ENCODE results near the gene ELOVL6. TPM values are rescaled to one million over a fixed set of nuclear protein-coding genes. Genes with fewer than 3 reads are reported as not detected.
A peak's percentile ranks its signal among the peaks of the same experiment; 100 is the strongest.

The ELOVL6 gene
- total and polyA plus RNA-seq, 2 experiments from 2014 or later, result 12.8 to 18.1 TPM

DNA sequence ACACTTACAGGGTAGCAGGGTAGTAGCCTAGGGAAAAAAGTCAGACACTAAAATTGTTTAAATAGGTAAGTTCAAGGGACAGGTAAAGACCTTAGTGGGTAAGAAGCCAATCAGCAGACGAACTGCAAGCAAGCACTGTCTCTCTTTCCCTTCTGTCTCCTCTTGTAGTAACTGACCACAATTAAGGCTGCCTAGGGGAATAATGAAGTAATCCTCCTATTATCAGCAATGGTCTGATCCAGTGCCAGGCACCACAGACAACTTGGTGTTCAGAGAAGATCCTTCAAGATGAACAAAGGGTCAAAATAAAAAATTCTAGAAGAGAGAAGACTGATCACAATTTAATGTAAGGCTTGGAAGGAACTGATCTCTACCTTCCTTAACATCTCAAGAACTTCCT lies 62.9 kb downstream of the ELOVL6 start:
- TF ChIP-seq EZH2phosphoT487 (IDR thresholded peaks at IDR 0.05; ENCODE audit: low read depth, severe bottlenecking, unreplicated experiment), result no peak
- TF ChIP-seq, protein P1, sequence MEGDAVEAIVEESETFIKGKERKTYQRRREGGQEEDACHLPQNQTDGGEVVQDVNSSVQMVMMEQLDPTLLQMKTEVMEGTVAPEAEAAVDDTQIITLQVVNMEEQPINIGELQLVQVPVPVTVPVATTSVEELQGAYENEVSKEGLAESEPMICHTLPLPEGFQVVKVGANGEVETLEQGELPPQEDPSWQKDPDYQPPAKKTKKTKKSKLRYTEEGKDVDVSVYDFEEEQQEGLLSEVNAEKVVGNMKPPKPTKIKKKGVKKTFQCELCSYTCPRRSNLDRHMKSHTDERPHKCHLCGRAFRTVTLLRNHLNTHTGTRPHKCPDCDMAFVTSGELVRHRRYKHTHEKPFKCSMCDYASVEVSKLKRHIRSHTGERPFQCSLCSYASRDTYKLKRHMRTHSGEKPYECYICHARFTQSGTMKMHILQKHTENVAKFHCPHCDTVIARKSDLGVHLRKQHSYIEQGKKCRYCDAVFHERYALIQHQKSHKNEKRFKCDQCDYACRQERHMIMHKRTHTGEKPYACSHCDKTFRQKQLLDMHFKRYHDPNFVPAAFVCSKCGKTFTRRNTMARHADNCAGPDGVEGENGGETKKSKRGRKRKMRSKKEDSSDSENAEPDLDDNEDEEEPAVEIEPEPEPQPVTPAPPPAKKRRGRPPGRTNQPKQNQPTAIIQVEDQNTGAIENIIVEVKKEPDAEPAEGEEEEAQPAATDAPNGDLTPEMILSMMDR (IDR thresholded peaks at IDR 0.05; ENCODE audit: poor library complexity), result no peak
- no peak for DNase-seq (ENCODE audit: low spot score)
- Histone ChIP-seq H3K36me3 (replicated peaks; ENCODE audit: insufficient read depth, low read depth) (no peaks in the 10 kb centered on the region), H3K9me2 (replicated peaks; ENCODE audit: insufficient read depth) (no peaks in the 10 kb centered on the region), H4K20me1 (ENCODE audit: insufficient read depth, poor library complexity, severe bottlenecking) (no peaks in the 10 kb centered on the region), H3K9me3 (ENCODE audit: low read depth) (no peaks in the 10 kb centered on the region), H3K4me2 (no peak overlapping the region), H3K27ac (peak overlapping the region; percentile 3), H3K4me1 (ENCODE audit: insufficient read depth) (peaks cover 42% of the 10 kb centered on the region), H3K4me3 (no peak overlapping the region), H3K79me2 (peaks cover 8% of the 10 kb centered on the region), H2AFZ (no peak overlapping the region), H3K27me3 (no peaks in the 10 kb centered on the region)
- WGBS (ENCODE audit: low lambda C conversion rate, missing lambda C conversion rate), result 71% methylated on average over 1 of the region's 1 CpG

DNA sequence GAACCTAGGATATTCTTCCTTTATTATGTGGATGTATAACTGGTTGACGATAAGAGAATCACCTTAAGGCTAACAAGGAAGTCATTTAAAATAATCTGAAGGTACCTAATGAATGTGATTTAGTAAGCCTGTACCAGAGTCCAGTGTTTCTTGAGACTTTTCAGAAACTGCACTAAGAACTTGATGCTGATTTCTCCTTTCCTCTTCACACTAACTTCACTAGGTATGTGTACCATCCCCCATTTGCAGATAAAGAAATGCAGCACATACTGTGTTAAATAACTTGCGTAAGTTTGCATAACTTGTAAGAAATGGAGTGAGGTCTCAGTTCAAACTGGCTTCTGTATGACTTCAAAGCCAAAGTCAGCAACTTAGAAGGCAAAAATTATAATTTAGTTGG lies 63.3 kb downstream of the ELOVL6 start:
- Histone ChIP-seq H3K9me2 (replicated peaks; ENCODE audit: insufficient read depth) (no peaks in the 10 kb centered on the region), H4K20me1 (ENCODE audit: insufficient read depth, poor library complexity, severe bottlenecking) (no peaks in the 10 kb centered on the region), H3K4me3 (no peak overlapping the region), H2AFZ (no peak overlapping the region), H3K4me1 (ENCODE audit: insufficient read depth) (peaks cover 42% of the 10 kb centered on the region), H3K4me2 (no peak overlapping the region), H3K36me3 (replicated peaks; ENCODE audit: insufficient read depth, low read depth) (no peaks in the 10 kb centered on the region), H3K79me2 (peaks cover 8% of the 10 kb centered on the region), H3K9me3 (ENCODE audit: low read depth) (no peaks in the 10 kb centered on the region), H3K27me3 (no peaks in the 10 kb centered on the region), H3K27ac (peak overlapping the region; percentile 3)
- WGBS (ENCODE audit: low lambda C conversion rate, missing lambda C conversion rate), result 84% methylated on average over 2 of the region's 2 CpGs
- no peak for DNase-seq (ENCODE audit: low spot score)
- TF ChIP-seq EZH2 (IDR thresholded peaks at IDR 0.05; ENCODE audit: borderline replicate concordance) (no peak), EZH2phosphoT487 (IDR thresholded peaks at IDR 0.05; ENCODE audit: low read depth, severe bottlenecking, unreplicated experiment) (no peak)
- TF ChIP-seq, protein P1 (IDR thresholded peaks at IDR 0.05; ENCODE audit: poor library complexity), result no peak

DNA sequence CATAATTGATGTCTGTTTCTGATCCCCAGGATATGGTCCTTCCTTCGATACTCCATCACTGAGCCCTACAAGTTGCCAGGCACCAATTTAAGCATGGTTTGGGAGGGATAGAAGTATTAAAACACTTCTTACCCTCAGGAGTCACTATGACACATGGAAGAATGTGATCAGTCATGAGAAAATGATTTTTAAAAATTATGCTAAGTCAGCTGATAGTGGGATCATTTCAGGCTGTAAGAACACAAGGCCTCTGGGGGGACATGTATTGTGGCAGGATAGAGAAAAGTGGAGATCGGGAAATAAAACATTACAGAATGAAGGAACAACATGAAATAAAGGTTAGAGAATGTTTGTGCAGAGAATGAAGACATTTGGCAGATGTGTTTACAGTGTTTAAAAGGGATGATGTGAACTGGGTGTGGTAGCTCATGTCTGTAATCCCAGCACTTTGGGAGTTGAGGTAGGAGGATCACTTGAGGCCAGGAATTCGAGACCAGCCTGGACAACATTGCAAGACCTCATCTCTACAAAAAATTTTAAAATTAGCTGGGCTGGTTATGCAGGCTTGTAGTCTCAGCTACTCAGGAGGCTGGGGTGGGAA lies 64.0 kb downstream of the ELOVL6 start:
- TF ChIP-seq EZH2 (IDR thresholded peaks at IDR 0.05; ENCODE audit: borderline replicate concordance) (no peak), EZH2phosphoT487 (IDR thresholded peaks at IDR 0.05; ENCODE audit: low read depth, severe bottlenecking, unreplicated experiment) (no peak)
- TF ChIP-seq, protein P1 (IDR thresholded peaks at IDR 0.05; ENCODE audit: poor library complexity), result no peak
- no peak overlapping the region for H2AFZ ChIP-seq
- H3K4me3 ChIP-seq, result no peak overlapping the region
- H3K27me3 ChIP-seq, result no peaks in the 10 kb centered on the region
- peaks cover 37% of the 10 kb centered on the region for H3K4me1 ChIP-seq (ENCODE audit: insufficient read depth)
- DNase-seq (ENCODE audit: low spot score), result no peak
- H3K9me2 ChIP-seq (replicated peaks; ENCODE audit: insufficient read depth), result no peaks in the 10 kb centered on the region
- no peaks in the 10 kb centered on the region for H3K36me3 ChIP-seq (replicated peaks; ENCODE audit: insufficient read depth, low read depth)
- H3K9me3 ChIP-seq (ENCODE audit: low read depth), result no peaks in the 10 kb centered on the region
- peaks cover 8% of the 10 kb centered on the region for H3K79me2 ChIP-seq
- no peak overlapping the region for H3K4me2 ChIP-seq
- no peaks in the 10 kb centered on the region for H4K20me1 ChIP-seq (ENCODE audit: insufficient read depth, poor library complexity, severe bottlenecking)
- no peak overlapping the region for H3K27ac ChIP-seq
- 90% methylated on average over 3 of the region's 3 CpGs for WGBS (ENCODE audit: low lambda C conversion rate, missing lambda C conversion rate)

All from hepatocyte (in vitro differentiated cells).